K562 (cell line): ENCODE measurements around the gene KCP. TPM values are rescaled to one million over a fixed set of nuclear protein-coding genes. Genes with fewer than 3 reads are reported as not detected.

Experiments used
- CREB1 ChIP-seq, 2 experiments: sonication (generic) in 1 of 2; formaldehyde crosslinking in 1 of 2; IDR thresholded peaks; 2 replicates each; pipeline versions ENCODE4 v1.6.1 to v1.8.0; 2012 to 2022; ENCODE audit warnings: inconsistent platforms in 1 of 2, mild to moderate bottlenecking in 1 of 2, missing genetic modification reagents in 1 of 2, moderate library complexity in 1 of 2
- HMG20A ChIP-seq: fragments of 450-650 bp; formaldehyde crosslinking; conservative IDR thresholded peaks from 2 replicates; pipeline ENCODE4 v1.4.0; 2020; ENCODE audit warnings: mild to moderate bottlenecking, mixed read lengths
- HMGN3 ChIP-seq: IDR thresholded peaks from 2 replicates; pipeline ENCODE4 v1.6.1; 2011; ENCODE audit warnings: borderline replicate concordance, low read depth, mild to moderate bottlenecking, mixed read lengths, low read length; ENCODE audit not compliant: insufficient read length; ENCODE audit errors: extremely low read depth
- MAFF ChIP-seq: IDR thresholded peaks from 2 replicates; pipeline ENCODE4 v1.6.1; 2012; ENCODE audit warnings: low read length, improper control_type of control experiment
- PHB ChIP-seq: fragments of 250-450 bp; sonication (Bioruptor Pico); IDR thresholded peaks from 2 replicates; pipeline ENCODE4 v1.5.0; 2021
- RBM34 ChIP-seq: fragments of 200-400 bp; formaldehyde crosslinking; IDR thresholded peaks from 2 replicates; pipeline ENCODE4 v1.6.1; 2018; ENCODE audit warnings: low read length, borderline replicate concordance; ENCODE audit not compliant: insufficient read depth
- WHSC1 ChIP-seq: IDR thresholded peaks from one replicate; pipeline ENCODE4 v1.6.1; 2012; ENCODE audit warnings: low read length, control low read depth, inconsistent platforms
- ZBTB1 ChIP-seq: sonication (generic); formaldehyde crosslinking; IDR thresholded peaks from 2 replicates; pipeline ENCODE4 v1.8.1; 2023; ENCODE audit warnings: missing genetic modification reagents, low read depth, mild to moderate bottlenecking, borderline replicate concordance
- ZNF695 ChIP-seq: fragments of 450-650 bp; formaldehyde crosslinking; IDR thresholded peaks from 2 replicates; pipeline ENCODE4 v1.4.0; 2020; ENCODE audit warnings: mild to moderate bottlenecking, moderate library complexity
- ZNF76 ChIP-seq: fragments of 250-450 bp; sonication (Bioruptor Pico); IDR thresholded peaks from 2 replicates; pipeline ENCODE4 v1.4.0; 2020; ENCODE audit warnings: mild to moderate bottlenecking, moderate library complexity, borderline replicate concordance
- polyA plus RNA-seq, 8 experiments: library from polyadenylated mRNA; depleted of rRNA in 4 of 8; stranded (reverse) in 5 of 8; unstranded in 3 of 8; fragments of >200 nt; fragmentation: Nextera tagmentation in 2 of 8; fragmentation: Illumina TruSeq in 1 of 8; extraction: Ambion mirVana in 2 of 8; extraction: Trizol in 1 of 8; gene quantifications; 2 replicates each; pipeline versions ENCODE4 v1.2.1 to v1.2.3, GENCODE V29; 2011 to 2014; ENCODE audit warnings: inconsistent platforms in 1 of 8, missing spikeins in 1 of 8
- total RNA-seq, 7 experiments: library from RNA; depleted of rRNA in 6 of 7; stranded (reverse); fragments of >200 nt in 6 of 7; fragmentation: Illumina TruSeq in 2 of 7; extraction: Trizol in 2 of 7; gene quantifications; 2 replicates each; pipeline versions ENCODE4 v1.2.1 to v1.2.3, GENCODE V29; 2011 to 2021; ENCODE audit warnings: low replicate concordance in 1 of 7
- TF ChIP-seq, protein P1 (sequence below): fragments of 450-650 bp; IDR thresholded peaks from one replicate; pipeline ENCODE4 v1.6.1; 2018; ENCODE audit warnings: mild to moderate bottlenecking, moderate library complexity; ENCODE audit not compliant: partially characterized antibody
- TF ChIP-seq, protein P2 (sequence below): fragments of 250-450 bp; sonication (Bioruptor Pico); IDR thresholded peaks from 2 replicates; pipeline ENCODE4 v1.4.0; 2020; ENCODE audit warnings: mild to moderate bottlenecking, moderate library complexity
- TF ChIP-seq, protein P3 (sequence below): fragments of 450-650 bp; IDR thresholded peaks from 2 replicates; pipeline ENCODE4 v1.6.1; 2014; ENCODE audit warnings: low read depth, mild to moderate bottlenecking, moderate library complexity, borderline replicate concordance
- TF ChIP-seq, protein P4 (sequence below): fragments of 450-650 bp; IDR thresholded peaks from 2 replicates; pipeline ENCODE4 v1.7.1; 2018; ENCODE audit warnings: mild to moderate bottlenecking, low read depth; ENCODE audit not compliant: partially characterized antibody
- TF ChIP-seq, protein P5 (sequence below): fragments of 250-450 bp; sonication (Bioruptor Pico); IDR thresholded peaks from 2 replicates; pipeline ENCODE4 v1.4.0; 2020; ENCODE audit warnings: mild to moderate bottlenecking, moderate library complexity, borderline replicate concordance

Gene KCP
- total and polyA plus RNA-seq, 9 of the 15 experiments (the other 6 are each of a cell fraction or from before 2014, with no cell fraction given) = 0.06 to 0.17 (median 0.12) TPM; not detected in 3

DNA sequence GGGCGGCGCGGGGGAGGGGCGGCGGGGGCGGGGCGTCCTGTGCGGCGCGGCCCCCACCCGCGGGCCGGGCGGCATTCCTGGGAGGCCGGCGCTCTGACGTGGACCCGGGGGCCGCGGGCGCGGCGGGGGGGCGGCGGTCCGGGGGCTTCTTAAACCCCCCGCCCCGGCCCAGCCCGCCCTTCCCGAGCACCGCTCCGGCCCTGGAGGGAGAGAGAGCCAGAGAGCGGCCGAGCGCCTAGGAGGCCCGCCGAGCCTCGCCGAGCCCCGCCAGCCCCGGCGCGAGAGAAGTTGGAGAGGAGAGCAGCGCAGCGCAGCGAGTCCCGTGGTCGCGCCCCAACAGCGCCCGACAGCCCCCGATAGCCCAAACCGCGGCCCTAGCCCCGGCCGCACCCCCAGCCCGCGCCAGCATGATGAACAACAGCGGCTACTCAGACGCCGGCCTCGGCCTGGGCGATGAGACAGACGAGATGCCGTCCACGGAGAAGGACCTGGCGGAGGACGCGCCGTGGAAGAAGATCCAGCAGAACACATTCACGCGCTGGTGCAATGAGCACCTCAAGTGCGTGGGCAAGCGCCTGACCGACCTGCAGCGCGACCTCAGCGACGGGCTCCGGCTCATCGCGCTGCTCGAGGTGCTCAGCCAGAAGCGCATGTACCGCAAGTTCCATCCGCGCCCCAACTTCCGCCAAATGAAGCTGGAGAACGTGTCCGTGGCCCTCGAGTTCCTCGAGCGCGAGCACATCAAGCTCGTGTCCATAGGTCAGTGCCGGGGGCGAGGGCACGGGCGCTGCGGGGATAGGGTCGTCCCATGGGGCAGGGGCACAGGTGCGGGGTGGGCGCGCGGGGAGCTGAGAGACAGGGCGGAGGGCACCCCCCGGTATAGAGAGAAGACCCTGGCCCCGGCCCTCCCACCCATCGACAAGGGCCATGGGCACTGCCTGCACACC is 80.0 kb downstream of the KCP start, which contains the start of gene FLNC (continued):
- TF ChIP-seq WHSC1 (no peak), ZNF695 (CRISPR knock-in tag) (no peak), RBM34 (no peak), CREB1 (IDR thresholded peaks at IDR 0.05) (no peak; the same call in 1 of the 2 replicates), CREB1 (CRISPR knock-in tag; IDR thresholded peaks at IDR 0.05) (peak; percentile 67), ZBTB1 (CRISPR knock-in tag) (no peak), PHB (no peak), HMGN3 (peak; percentile 54), ZNF76 (CRISPR knock-in tag) (0 out of 2 replicates have a peak, but pooled peaks have one; percentile 64), HMG20A (no peak), MAFF (no peak)
- TF ChIP-seq, protein P1, sequence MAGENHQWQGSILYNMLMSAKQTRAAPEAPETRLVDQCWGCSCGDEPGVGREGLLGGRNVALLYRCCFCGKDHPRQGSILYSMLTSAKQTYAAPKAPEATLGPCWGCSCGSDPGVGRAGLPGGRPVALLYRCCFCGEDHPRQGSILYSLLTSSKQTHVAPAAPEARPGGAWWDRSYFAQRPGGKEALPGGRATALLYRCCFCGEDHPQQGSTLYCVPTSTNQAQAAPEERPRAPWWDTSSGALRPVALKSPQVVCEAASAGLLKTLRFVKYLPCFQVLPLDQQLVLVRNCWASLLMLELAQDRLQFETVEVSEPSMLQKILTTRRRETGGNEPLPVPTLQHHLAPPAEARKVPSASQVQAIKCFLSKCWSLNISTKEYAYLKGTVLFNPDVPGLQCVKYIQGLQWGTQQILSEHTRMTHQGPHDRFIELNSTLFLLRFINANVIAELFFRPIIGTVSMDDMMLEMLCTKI = no peak
- TF ChIP-seq, protein P2, sequence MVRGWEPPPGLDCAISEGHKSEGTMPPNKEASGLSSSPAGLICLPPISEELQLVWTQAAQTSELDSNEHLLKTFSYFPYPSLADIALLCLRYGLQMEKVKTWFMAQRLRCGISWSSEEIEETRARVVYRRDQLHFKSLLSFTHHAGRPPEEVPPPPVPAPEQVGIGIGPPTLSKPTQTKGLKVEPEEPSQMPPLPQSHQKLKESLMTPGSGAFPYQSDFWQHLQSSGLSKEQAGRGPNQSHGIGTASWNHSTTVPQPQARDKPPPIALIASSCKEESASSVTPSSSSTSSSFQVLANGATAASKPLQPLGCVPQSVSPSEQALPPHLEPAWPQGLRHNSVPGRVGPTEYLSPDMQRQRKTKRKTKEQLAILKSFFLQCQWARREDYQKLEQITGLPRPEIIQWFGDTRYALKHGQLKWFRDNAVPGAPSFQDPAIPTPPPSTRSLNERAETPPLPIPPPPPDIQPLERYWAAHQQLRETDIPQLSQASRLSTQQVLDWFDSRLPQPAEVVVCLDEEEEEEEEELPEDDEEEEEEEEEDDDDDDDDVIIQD (CRISPR knock-in tag) = no peak
- TF ChIP-seq, protein P3, sequence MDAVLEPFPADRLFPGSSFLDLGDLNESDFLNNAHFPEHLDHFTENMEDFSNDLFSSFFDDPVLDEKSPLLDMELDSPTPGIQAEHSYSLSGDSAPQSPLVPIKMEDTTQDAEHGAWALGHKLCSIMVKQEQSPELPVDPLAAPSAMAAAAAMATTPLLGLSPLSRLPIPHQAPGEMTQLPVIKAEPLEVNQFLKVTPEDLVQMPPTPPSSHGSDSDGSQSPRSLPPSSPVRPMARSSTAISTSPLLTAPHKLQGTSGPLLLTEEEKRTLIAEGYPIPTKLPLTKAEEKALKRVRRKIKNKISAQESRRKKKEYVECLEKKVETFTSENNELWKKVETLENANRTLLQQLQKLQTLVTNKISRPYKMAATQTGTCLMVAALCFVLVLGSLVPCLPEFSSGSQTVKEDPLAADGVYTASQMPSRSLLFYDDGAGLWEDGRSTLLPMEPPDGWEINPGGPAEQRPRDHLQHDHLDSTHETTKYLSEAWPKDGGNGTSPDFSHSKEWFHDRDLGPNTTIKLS = peak; percentile 22; the same call in 1 of the 2 replicates
- TF ChIP-seq, protein P4, sequence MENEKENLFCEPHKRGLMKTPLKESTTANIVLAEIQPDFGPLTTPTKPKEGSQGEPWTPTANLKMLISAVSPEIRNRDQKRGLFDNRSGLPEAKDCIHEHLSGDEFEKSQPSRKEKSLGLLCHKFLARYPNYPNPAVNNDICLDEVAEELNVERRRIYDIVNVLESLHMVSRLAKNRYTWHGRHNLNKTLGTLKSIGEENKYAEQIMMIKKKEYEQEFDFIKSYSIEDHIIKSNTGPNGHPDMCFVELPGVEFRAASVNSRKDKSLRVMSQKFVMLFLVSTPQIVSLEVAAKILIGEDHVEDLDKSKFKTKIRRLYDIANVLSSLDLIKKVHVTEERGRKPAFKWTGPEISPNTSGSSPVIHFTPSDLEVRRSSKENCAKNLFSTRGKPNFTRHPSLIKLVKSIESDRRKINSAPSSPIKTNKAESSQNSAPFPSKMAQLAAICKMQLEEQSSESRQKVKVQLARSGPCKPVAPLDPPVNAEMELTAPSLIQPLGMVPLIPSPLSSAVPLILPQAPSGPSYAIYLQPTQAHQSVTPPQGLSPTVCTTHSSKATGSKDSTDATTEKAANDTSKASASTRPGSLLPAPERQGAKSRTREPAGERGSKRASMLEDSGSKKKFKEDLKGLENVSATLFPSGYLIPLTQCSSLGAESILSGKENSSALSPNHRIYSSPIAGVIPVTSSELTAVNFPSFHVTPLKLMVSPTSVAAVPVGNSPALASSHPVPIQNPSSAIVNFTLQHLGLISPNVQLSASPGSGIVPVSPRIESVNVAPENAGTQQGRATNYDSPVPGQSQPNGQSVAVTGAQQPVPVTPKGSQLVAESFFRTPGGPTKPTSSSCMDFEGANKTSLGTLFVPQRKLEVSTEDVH = no peak
- TF ChIP-seq, protein P5, sequence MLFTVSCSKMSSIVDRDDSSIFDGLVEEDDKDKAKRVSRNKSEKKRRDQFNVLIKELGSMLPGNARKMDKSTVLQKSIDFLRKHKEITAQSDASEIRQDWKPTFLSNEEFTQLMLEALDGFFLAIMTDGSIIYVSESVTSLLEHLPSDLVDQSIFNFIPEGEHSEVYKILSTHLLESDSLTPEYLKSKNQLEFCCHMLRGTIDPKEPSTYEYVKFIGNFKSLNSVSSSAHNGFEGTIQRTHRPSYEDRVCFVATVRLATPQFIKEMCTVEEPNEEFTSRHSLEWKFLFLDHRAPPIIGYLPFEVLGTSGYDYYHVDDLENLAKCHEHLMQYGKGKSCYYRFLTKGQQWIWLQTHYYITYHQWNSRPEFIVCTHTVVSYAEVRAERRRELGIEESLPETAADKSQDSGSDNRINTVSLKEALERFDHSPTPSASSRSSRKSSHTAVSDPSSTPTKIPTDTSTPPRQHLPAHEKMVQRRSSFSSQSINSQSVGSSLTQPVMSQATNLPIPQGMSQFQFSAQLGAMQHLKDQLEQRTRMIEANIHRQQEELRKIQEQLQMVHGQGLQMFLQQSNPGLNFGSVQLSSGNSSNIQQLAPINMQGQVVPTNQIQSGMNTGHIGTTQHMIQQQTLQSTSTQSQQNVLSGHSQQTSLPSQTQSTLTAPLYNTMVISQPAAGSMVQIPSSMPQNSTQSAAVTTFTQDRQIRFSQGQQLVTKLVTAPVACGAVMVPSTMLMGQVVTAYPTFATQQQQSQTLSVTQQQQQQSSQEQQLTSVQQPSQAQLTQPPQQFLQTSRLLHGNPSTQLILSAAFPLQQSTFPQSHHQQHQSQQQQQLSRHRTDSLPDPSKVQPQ (CRISPR knock-in tag) = no peak
